Measurements from ENCODE around the gene NT5DC2.
A peak's percentile ranks its signal among the peaks of the same experiment; 100 is the strongest.

NT5DC2 gene

GRCh38 chr3:52533623-52534280 is at the start of gene NT5DC2:
Gene NT5DC2, minus strand, starts transcription at chr3:52533857. Its CDS starts 120 bp downstream, at chr3:52533737.
- TF ChIP-seq CTCF (IDR thresholded peaks at IDR 0.05; ENCODE audit: borderline replicate concordance, extremely low read depth, low read length, poor library complexity, severe bottlenecking) (no peak), EZH2 (IDR thresholded peaks at IDR 0.05; ENCODE audit: borderline replicate concordance, low read depth, low read length, severe bottlenecking) (no peak)
- H4K20me1 ChIP-seq (ENCODE audit: insufficient read depth, low read length) = peaks cover 7% of the 10 kb centered on the region; the same call in 1 of the 2 replicates
- no peak for ATAC-seq (ENCODE audit: insufficient read depth, low read depth)
- H3K79me2 ChIP-seq (ENCODE audit: insufficient read depth, low read length) = peaks cover 21% of the 10 kb centered on the region
- DNase-seq = no peak
- H3K36me3 ChIP-seq (ENCODE audit: insufficient read depth, low read length) = peaks cover 2% of the 10 kb centered on the region; the same call in 1 of the 2 replicates
- H3K27me3 ChIP-seq (ENCODE audit: insufficient read depth, low read length, poor library complexity) = no peaks in the 10 kb centered on the region
- H3K9me3 ChIP-seq (ENCODE audit: insufficient read depth, low read length, severe bottlenecking) = no peaks in the 10 kb centered on the region
- H3K4me1 ChIP-seq (ENCODE audit: insufficient read depth, low read length) = peaks cover 28% of the 10 kb centered on the region
- no peak within 1 kb of the TSS for H3K4me3 ChIP-seq (ENCODE audit: low read depth in 1 of 2, low read length in 2 of 2)
- H2AFZ ChIP-seq (ENCODE audit: low read depth, low read length) = 0 out of 2 replicates have a peak within 1 kb of the TSS, but pooled peaks have one; percentile 30
- no peak within 1 kb of the TSS for H3K4me2 ChIP-seq (ENCODE audit: insufficient read depth, low read length)
- H3K9ac ChIP-seq (ENCODE audit: low read depth, low read length) = no peak within 1 kb of the TSS
- H3K27ac ChIP-seq (ENCODE audit: low read length) = no peak within 1 kb of the TSS

- Histone ChIP-seq H3K36me3 (ENCODE audit: insufficient read depth, low read length) (peaks cover 84% of the 10 kb centered on the region), H3K79me2 (ENCODE audit: insufficient read depth, low read length) (no peaks in the 10 kb centered on the region), H3K27ac (ENCODE audit: low read length) (no peak overlapping the region), H2AFZ (ENCODE audit: low read depth, low read length) (no peak overlapping the region), H3K9ac (ENCODE audit: low read depth, low read length) (no peak overlapping the region), H3K4me2 (ENCODE audit: insufficient read depth, low read length) (no peak overlapping the region), H3K4me3 (ENCODE audit: low read depth in 1 of 2, low read length in 2 of 2) (no peak overlapping the region), H4K20me1 (ENCODE audit: insufficient read depth, low read length) (no peaks in the 10 kb centered on the region), H3K9me3 (ENCODE audit: insufficient read depth, low read length, severe bottlenecking) (no peaks in the 10 kb centered on the region), H3K27me3 (ENCODE audit: insufficient read depth, low read length, poor library complexity) (no peaks in the 10 kb centered on the region), H3K4me1 (ENCODE audit: insufficient read depth, low read length) (no peaks in the 10 kb centered on the region)
- ATAC-seq (ENCODE audit: insufficient read depth, low read depth) (no peak), DNase-seq (no peak)
- TF ChIP-seq CTCF (IDR thresholded peaks at IDR 0.05; ENCODE audit: borderline replicate concordance, extremely low read depth, low read length, poor library complexity, severe bottlenecking) (no peak), EZH2 (IDR thresholded peaks at IDR 0.05; ENCODE audit: borderline replicate concordance, low read depth, low read length, severe bottlenecking) (no peak)
These were observed 40.7 kb upstream of the NT5DC2 start for GRCh38 chr3:52574056-52574965.

GRCh38 chr3:52572221-52572620 is 38.6 kb upstream of the NT5DC2 start:
- DNase-seq (no peak), ATAC-seq (ENCODE audit: insufficient read depth, low read depth) (no peak)
- no peak overlapping the region for H3K9ac ChIP-seq (ENCODE audit: low read depth, low read length)

More at GRCh38 chr3:52572221-52572620, 38.6 kb upstream of the NT5DC2 start:
- Histone ChIP-seq H2AFZ (ENCODE audit: low read depth, low read length) (no peak overlapping the region), H3K27ac (ENCODE audit: low read length) (no peak overlapping the region), H3K4me2 (ENCODE audit: insufficient read depth, low read length) (no peak overlapping the region), H3K9me3 (ENCODE audit: insufficient read depth, low read length, severe bottlenecking) (no peaks in the 10 kb centered on the region), H4K20me1 (ENCODE audit: insufficient read depth, low read length) (no peaks in the 10 kb centered on the region), H3K4me1 (ENCODE audit: insufficient read depth, low read length) (no peaks in the 10 kb centered on the region), H3K4me3 (ENCODE audit: low read depth in 1 of 2, low read length in 2 of 2) (no peak overlapping the region), H3K36me3 (ENCODE audit: insufficient read depth, low read length) (peaks cover 74% of the 10 kb centered on the region), H3K27me3 (ENCODE audit: insufficient read depth, low read length, poor library complexity) (no peaks in the 10 kb centered on the region), H3K79me2 (ENCODE audit: insufficient read depth, low read length) (no peaks in the 10 kb centered on the region)
- TF ChIP-seq CTCF (IDR thresholded peaks at IDR 0.05; ENCODE audit: borderline replicate concordance, extremely low read depth, low read length, poor library complexity, severe bottlenecking) = no peak
- TF ChIP-seq EZH2 (IDR thresholded peaks at IDR 0.05; ENCODE audit: borderline replicate concordance, low read depth, low read length, severe bottlenecking) = no peak
